SK-N-SH (cell line): ENCODE results near the gene ACTR8. TPM values are rescaled to one million over a fixed set of nuclear protein-coding genes. Genes with fewer than 3 reads are reported as not detected.

Experiments used
- CTCF ChIA-PET: fragments of 300-600, 350-600 bp; formaldehyde crosslinking; extraction: SDS; loops from one replicate; lab custom pipeline; 2021; lab: Yijun Ruan, JAX
- POLR2A ChIA-PET: fragments of 350-600 bp; sonication (Branson Sonifier 250); formaldehyde crosslinking; extraction: SDS; loops from one replicate; lab custom pipeline; 2020; ENCODE audit warnings: antibody characterized with exemption, inconsistent platforms; lab: Yijun Ruan, JAX
- DNase-seq: peaks from one replicate; pipeline ENCODE4 v3.0.0; 2012
- H2AFZ ChIP-seq: fragments of 200-600 bp; sonication (generic); 2 replicates; pipeline ENCODE4 v1.8.1; 2016; ENCODE audit warnings: antibody characterized with exemption, mild to moderate bottlenecking, low read depth
- H3F3A ChIP-seq: fragments of 200-600 bp; sonication (generic); replicated peaks from 2 replicates; pipeline ENCODE3; 2016; ENCODE audit warnings: antibody characterized with exemption, mild to moderate bottlenecking; ENCODE audit not compliant: insufficient read depth
- H3K27ac ChIP-seq, 2 experiments: fragments of 200-500 bp in 1 of 2; fragments of 200-600 bp in 1 of 2; sonication (Bioruptor generic) in 1 of 2; sonication (generic), shearing (Covaris generic) in 1 of 2; 2 replicates each; pipeline versions ENCODE4 v1.5.1 to v1.6.1; 2014 to 2016; ENCODE audit warnings: low read depth in 2 of 2, inconsistent platforms in 1 of 2, low read length in 1 of 2, mild to moderate bottlenecking in 1 of 2, mixed read lengths in 1 of 2
- H3K27me3 ChIP-seq: fragments of 200-600 bp; sonication (generic), shearing (Covaris generic); 2 replicates; pipeline ENCODE4 v1.6.1; 2016; ENCODE audit warnings: mixed run types; ENCODE audit not compliant: insufficient read depth
- H3K36me3 ChIP-seq, 2 experiments: fragments of 200-500 bp in 1 of 2; fragments of 200-600 bp in 1 of 2; sonication (Bioruptor generic) in 1 of 2; sonication (generic) in 1 of 2; replicated peaks in 1 of 2; 2 replicates each; pipeline versions ENCODE3 to v1.5.1; 2014 to 2016; ENCODE audit warnings: low read length in 1 of 2, mild to moderate bottlenecking in 1 of 2; ENCODE audit not compliant: insufficient read depth in 2 of 2, control insufficient read depth in 1 of 2
- H3K4me1 ChIP-seq, 2 experiments: fragments of 200-500 bp in 1 of 2; fragments of 200-600 bp in 1 of 2; sonication (Bioruptor generic) in 1 of 2; sonication (generic), shearing (Covaris generic) in 1 of 2; 2 replicates each; pipeline versions ENCODE4 v1.5.1 to v1.6.1; 2014 to 2016; ENCODE audit warnings: low read depth in 1 of 2, low read length in 1 of 2, mixed run types in 1 of 2; ENCODE audit not compliant: insufficient read depth in 2 of 2, control insufficient read depth in 1 of 2
- H3K4me2 ChIP-seq: fragments of 200-600 bp; sonication (generic), shearing (Covaris generic); 2 replicates; pipeline ENCODE4 v1.6.1; 2017; ENCODE audit warnings: mixed run types
- H3K4me3 ChIP-seq, 2 experiments: fragments of 200-500 bp in 1 of 2; fragments of 200-600 bp in 1 of 2; sonication (Bioruptor generic) in 1 of 2; sonication (generic), shearing (Covaris generic) in 1 of 2; 2 replicates each; pipeline versions ENCODE4 v1.5.1 to v1.8.1; 2014 to 2016; ENCODE audit warnings: low read depth in 2 of 2, inconsistent platforms in 1 of 2, low read length in 1 of 2, mild to moderate bottlenecking in 1 of 2, mixed read lengths in 1 of 2, moderate library complexity in 1 of 2
- H3K79me2 ChIP-seq: fragments of 200-600 bp; sonication (generic); 2 replicates; pipeline ENCODE4 v1.8.1; 2017; ENCODE audit warnings: mild to moderate bottlenecking; ENCODE audit not compliant: insufficient read depth
- H3K9ac ChIP-seq: fragments of 200-600 bp; sonication (generic); 2 replicates; pipeline ENCODE4 v1.6.1; 2017; ENCODE audit warnings: mixed run types
- H3K9me2 ChIP-seq: fragments of 200-600 bp; sonication (generic); 2 replicates; pipeline ENCODE4 v1.6.1; 2017; ENCODE audit warnings: mixed run types
- H3K9me3 ChIP-seq: fragments of 200-600 bp; sonication (generic); 2 replicates; pipeline ENCODE4 v1.6.1; 2017; ENCODE audit warnings: mixed run types, mild to moderate bottlenecking, moderate library complexity
- H4K20me1 ChIP-seq: fragments of 200-600 bp; sonication (generic); 2 replicates; pipeline ENCODE4 v1.6.1; 2017; ENCODE audit warnings: mild to moderate bottlenecking, mixed run types; ENCODE audit not compliant: insufficient read depth
- EP300 ChIP-seq, 2 experiments: IDR thresholded peaks; 2 replicates each; pipeline versions ENCODE4 v1.4.0 to v1.6.1; 2012; ENCODE audit warnings: borderline replicate concordance in 1 of 2, low read depth in 1 of 2, low read length in 1 of 2
- EZH2phosphoT487 ChIP-seq: fragments of 200-600 bp; sonication (generic); IDR thresholded peaks from 2 replicates; pipeline ENCODE4 v1.6.1; 2017; ENCODE audit warnings: low read depth, mixed run types, mild to moderate bottlenecking, antibody characterized with exemption, moderate library complexity, borderline replicate concordance
- GABPA ChIP-seq: IDR thresholded peaks from 2 replicates; pipeline ENCODE4 v1.4.0; 2012; ENCODE audit warnings: low read depth, mild to moderate bottlenecking
- JUND ChIP-seq: IDR thresholded peaks from 2 replicates; pipeline ENCODE4 v1.4.0; 2012
- MXI1 ChIP-seq: IDR thresholded peaks from 2 replicates; pipeline ENCODE4 v1.6.1; 2012; ENCODE audit warnings: mild to moderate bottlenecking, low read depth, low read length, improper control_type of control experiment
- NFIC ChIP-seq: IDR thresholded peaks from 2 replicates; pipeline ENCODE4 v1.4.0; 2012; ENCODE audit warnings: borderline replicate concordance
- NRF1 ChIP-seq: IDR thresholded peaks from 2 replicates; pipeline ENCODE4 v1.6.1; 2012; ENCODE audit warnings: low read depth, mild to moderate bottlenecking, low read length
- RAD21 ChIP-seq: IDR thresholded peaks from 2 replicates; pipeline ENCODE4 v1.6.1; 2012; ENCODE audit warnings: mild to moderate bottlenecking, low read length
- RFX5 ChIP-seq: IDR thresholded peaks from 2 replicates; pipeline ENCODE4 v1.6.1; 2012; ENCODE audit warnings: mild to moderate bottlenecking, improper control_type of control experiment, low read length
- TAF1 ChIP-seq: IDR thresholded peaks from 2 replicates; pipeline ENCODE4 v1.6.1; 2012; ENCODE audit warnings: low read depth, mild to moderate bottlenecking, low read length, moderate library complexity, borderline replicate concordance
- TCF12 ChIP-seq: IDR thresholded peaks from 2 replicates; pipeline ENCODE4 v1.4.0; 2012
- WGBS: methylation state at CpG from one replicate; pipeline ENCODE4 v1.1.6; 2017; ENCODE audit warnings: low lambda C conversion rate; 5-methylcytosine and 5-hydroxymethylcytosine counted together
- polyA plus RNA-seq, 3 experiments: library from polyadenylated mRNA; depleted of rRNA; stranded (reverse); fragments of >200 nt; gene quantifications; 2 replicates each; pipeline ENCODE4 v1.2.3, GENCODE V29; 2012
- TF ChIP-seq, protein P1 (sequence below): IDR thresholded peaks from 2 replicates; pipeline ENCODE4; 2012
- TF ChIP-seq, protein P2 (sequence below): IDR thresholded peaks from 2 replicates; pipeline ENCODE4 v1.4.0; 2012; ENCODE audit warnings: low read depth, borderline replicate concordance
- TF ChIP-seq, protein P3 (sequence below): fragments of 150-350 bp; IDR thresholded peaks from 2 replicates; pipeline ENCODE4 v1.6.1; 2017; ENCODE audit warnings: antibody characterized with exemption, low read length, low read depth, borderline replicate concordance
- TF ChIP-seq, protein P4 (sequence below): fragments of 200-600 bp; sonication (generic); IDR thresholded peaks from 2 replicates; pipeline ENCODE4 v1.6.1; 2017; ENCODE audit warnings: antibody characterized with exemption, mild to moderate bottlenecking, moderate library complexity

Gene ACTR8
- polyA plus RNA-seq, 1 of the 3 experiments (the other 2 are of a cell fraction), result 17.7 TPM

DNA sequence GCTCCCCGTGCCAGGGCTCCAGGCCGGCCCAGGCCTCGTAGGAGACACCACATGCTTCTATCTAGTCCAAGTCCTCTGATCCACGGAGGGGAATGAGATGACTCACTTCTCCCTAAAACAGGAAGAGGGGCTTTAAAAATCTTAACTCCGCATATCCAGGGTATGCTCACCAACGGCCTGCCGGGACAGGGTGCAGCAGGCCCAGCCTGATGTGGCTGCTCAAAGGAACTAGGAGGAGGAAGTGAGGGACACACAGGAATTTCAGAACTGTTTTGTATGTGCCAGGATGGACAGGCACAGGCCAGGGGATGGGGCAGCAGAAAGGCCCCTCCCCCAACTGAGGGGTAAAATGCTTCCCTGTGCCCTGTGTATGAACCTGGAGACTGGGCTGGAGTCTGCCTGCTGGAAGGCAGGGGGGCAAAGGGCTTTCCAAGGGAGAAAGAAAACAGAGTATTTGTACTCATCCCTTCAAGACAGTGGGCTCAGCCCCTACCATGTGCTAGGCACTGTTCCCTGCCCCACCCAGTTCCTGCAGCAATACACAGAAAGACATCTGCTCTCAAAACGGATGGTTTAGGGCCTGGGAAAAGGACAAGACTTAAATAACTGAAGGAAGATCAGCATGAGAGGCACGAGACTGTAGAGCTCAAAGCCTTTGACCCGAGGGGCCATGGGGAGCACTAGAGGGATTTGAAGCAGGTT lies 57.8 kb downstream of the ACTR8 start:
- no peaks in the 10 kb centered on the region for H3K36me3 ChIP-seq
- ChIA-PET CTCF (interaction anchor here (0.9 to 1.0 kb wide), 2 partner anchors 13 to 449 kb away, joined by 3 to 4 read pairs; no protein-coding TSS in a partner anchor), POLR2A (no interaction called here)
- H3F3A ChIP-seq, result no peaks in the 10 kb centered on the region
- H2AFZ ChIP-seq, result no peak overlapping the region
- TF ChIP-seq NFIC (no peak), MXI1 (no peak), JUND (no peak), RAD21 (no peak), RFX5 (no peak), NRF1 (no peak), EP300 (IDR thresholded peaks at IDR 0.05; ENCODE audit: borderline replicate concordance in 1 of 2, low read depth in 1 of 2, low read length in 1 of 2) (no peak), TCF12 (no peak), TAF1 (no peak), GABPA (no peak), EZH2phosphoT487 (no peak)
- TF ChIP-seq, protein P1, sequence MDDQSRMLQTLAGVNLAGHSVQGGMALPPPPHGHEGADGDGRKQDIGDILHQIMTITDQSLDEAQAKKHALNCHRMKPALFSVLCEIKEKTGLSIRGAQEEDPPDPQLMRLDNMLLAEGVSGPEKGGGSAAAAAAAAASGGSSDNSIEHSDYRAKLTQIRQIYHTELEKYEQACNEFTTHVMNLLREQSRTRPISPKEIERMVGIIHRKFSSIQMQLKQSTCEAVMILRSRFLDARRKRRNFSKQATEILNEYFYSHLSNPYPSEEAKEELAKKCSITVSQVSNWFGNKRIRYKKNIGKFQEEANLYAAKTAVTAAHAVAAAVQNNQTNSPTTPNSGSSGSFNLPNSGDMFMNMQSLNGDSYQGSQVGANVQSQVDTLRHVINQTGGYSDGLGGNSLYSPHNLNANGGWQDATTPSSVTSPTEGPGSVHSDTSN, result no peak
- TF ChIP-seq, protein P2, sequence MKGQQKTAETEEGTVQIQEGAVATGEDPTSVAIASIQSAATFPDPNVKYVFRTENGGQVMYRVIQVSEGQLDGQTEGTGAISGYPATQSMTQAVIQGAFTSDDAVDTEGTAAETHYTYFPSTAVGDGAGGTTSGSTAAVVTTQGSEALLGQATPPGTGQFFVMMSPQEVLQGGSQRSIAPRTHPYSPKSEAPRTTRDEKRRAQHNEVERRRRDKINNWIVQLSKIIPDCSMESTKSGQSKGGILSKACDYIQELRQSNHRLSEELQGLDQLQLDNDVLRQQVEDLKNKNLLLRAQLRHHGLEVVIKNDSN, result no peak
- TF ChIP-seq, protein P3, sequence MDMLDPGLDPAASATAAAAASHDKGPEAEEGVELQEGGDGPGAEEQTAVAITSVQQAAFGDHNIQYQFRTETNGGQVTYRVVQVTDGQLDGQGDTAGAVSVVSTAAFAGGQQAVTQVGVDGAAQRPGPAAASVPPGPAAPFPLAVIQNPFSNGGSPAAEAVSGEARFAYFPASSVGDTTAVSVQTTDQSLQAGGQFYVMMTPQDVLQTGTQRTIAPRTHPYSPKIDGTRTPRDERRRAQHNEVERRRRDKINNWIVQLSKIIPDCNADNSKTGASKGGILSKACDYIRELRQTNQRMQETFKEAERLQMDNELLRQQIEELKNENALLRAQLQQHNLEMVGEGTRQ, result no peak
- TF ChIP-seq, protein P4, sequence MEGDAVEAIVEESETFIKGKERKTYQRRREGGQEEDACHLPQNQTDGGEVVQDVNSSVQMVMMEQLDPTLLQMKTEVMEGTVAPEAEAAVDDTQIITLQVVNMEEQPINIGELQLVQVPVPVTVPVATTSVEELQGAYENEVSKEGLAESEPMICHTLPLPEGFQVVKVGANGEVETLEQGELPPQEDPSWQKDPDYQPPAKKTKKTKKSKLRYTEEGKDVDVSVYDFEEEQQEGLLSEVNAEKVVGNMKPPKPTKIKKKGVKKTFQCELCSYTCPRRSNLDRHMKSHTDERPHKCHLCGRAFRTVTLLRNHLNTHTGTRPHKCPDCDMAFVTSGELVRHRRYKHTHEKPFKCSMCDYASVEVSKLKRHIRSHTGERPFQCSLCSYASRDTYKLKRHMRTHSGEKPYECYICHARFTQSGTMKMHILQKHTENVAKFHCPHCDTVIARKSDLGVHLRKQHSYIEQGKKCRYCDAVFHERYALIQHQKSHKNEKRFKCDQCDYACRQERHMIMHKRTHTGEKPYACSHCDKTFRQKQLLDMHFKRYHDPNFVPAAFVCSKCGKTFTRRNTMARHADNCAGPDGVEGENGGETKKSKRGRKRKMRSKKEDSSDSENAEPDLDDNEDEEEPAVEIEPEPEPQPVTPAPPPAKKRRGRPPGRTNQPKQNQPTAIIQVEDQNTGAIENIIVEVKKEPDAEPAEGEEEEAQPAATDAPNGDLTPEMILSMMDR, result no peak
- no peaks in the 10 kb centered on the region for H4K20me1 ChIP-seq
- no peak for DNase-seq
- no peaks in the 10 kb centered on the region for H3K79me2 ChIP-seq
- no peaks in the 10 kb centered on the region for H3K27me3 ChIP-seq
- 74% methylated on average over 10 of the region's 10 CpGs for whole genome bisulfite sequencing
- H3K9me2 ChIP-seq, result no peaks in the 10 kb centered on the region
- H3K4me1 ChIP-seq, result no peaks in the 10 kb centered on the region; a peak in 1 of 4 replicates
- no peak overlapping the region for H3K4me2 ChIP-seq
- H3K4me3 ChIP-seq, result no peak overlapping the region
- no peak overlapping the region for H3K9ac ChIP-seq
- H3K27ac ChIP-seq, result no peak overlapping the region
- no peaks in the 10 kb centered on the region for H3K9me3 ChIP-seq
